ENCODE measurements around the gene MRPL21.
A peak's percentile ranks its signal among the peaks of the same experiment; 100 is the strongest.

The MRPL21 gene

DNA sequence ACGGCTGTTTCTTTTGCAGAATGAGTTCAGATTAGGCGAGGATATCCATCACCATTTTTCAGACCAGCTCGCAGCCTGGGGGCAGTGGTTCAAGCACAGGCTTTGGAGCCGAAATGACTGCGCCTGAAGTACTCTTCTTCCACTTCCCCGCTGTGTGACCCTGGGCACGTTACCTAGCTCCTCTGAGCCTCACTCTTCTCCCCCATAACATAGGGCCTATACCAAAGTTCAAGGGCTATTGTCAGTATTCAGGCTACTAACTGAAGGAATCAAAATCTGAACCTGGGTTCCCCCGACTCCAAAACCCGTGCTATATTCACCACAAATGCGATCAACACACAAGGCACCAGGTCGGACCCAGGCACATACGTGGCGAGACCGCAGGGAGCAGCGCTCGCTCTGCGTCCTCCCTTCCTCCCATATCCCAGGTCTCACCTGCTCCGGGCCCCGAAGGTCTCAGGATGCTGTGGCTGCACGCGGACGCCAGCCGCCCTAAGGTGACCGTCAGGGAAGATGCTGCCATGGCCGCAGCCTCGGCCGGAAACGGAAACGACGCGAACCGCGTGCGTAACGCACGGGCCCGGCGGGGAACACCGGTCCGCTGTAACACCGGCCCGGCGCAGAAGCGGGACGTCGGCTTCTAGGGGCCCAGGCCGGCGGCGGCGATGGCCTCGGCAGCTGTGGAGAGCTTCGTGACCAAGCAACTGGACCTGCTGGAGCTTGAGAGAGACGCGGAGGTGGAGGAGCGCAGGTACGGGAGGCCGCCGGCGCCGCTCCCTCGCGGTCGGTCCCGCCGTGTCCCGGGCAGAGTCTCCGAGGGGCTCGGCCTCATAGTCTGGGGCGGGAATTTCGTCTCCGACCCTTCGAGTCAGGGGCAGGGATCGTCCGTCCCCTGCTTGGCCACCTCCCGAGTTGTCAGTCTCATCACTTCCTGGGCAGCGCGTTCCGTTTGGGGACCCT lies at the start of gene MRPL21, which contains the start of gene IGHMBP2:
Gene MRPL21, minus strand, starts transcription at position 545 of the 960 bp plus-strand sequence. Its CDS starts 22 bp downstream, at position 523.
Gene IGHMBP2, plus strand, starts transcription at position 604 of the 960 bp plus-strand sequence. Its CDS starts 62 bp downstream, at position 666.
- DNase-seq, result peak; percentile 76

DNA sequence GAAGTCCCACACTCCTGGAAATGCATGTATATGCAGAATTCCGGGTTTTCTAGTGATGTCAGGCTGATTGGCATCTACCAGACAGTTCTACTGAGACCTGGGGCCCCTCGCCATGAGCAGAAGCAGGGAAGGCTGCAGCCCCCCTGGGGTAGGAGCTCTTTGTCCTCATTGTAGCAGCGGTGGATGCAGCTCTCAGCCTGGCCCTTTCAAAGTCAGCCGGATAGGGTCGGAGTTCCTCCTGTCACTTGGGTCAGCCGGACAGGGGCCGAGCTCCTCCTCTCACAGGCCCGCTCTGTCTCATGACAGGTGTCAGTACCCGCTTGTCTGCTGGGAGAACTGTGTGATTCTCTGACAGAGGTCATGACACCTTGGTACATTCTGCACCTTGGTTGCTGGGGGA lies 47.1 kb upstream of the MRPL21 start:
- DNase-seq, result no peak

DNA sequence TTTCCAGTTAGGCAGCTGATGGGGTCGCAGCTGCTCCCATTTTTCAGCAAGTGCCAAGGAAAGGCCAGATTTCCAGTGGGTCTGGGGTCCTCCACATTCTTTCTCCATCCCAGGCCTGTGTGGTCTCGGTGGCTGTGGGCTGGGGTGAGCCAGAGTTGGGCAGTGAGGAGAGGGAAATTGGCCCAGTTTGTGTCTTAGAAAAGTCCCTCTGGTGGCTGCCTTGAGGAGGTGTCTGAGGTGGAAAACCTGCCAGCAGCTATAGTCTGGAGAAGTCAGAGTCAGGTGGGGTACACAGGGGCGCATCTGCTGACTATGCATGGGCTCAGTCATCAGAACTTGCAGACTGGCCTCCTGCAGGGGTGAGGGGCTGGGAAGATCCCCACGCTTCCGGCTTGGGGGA lies 46.6 kb upstream of the MRPL21 start:
- no peak for DNase-seq

DNA sequence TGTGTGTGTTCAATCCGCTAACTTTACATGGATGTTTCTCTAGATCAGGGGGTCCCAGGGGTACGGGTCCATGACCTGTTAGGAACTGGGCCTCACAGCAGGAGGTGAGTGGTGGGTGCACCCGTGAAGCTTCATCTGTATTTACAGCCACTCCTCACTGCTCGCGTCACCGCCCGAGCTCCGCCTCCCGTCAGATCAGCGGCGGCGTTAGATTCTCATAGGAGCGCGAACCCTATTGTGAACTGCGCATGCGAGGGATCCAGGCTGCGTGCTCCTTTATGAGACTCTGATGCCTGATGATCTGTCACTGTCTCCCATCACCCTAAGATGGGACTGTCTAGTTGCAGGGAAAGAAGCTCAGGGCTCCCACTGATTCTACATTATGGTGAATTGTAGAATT lies 45.3 kb upstream of the MRPL21 start:
- no peak for DNase-seq

DNA sequence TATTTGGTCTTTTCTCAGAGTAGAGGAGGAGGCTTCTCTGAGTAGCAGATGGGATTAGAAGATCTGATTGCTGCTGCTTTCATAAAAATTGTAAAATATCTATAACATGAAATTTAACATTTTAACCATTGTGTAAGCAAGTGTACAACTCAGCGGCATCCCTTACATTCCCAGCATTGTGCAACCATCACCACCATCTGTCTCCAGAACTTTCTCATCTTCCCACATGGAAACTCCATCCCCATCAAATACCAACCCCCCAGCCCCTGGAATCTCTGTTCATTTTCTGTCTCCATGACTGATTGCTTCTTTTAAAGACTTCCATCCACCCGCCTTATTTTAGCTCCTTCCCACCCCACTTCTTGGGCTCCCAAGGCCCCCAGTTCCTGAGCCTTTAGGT lies 44.9 kb upstream of the MRPL21 start:
- DNase-seq, result peak; percentile 57

DNA sequence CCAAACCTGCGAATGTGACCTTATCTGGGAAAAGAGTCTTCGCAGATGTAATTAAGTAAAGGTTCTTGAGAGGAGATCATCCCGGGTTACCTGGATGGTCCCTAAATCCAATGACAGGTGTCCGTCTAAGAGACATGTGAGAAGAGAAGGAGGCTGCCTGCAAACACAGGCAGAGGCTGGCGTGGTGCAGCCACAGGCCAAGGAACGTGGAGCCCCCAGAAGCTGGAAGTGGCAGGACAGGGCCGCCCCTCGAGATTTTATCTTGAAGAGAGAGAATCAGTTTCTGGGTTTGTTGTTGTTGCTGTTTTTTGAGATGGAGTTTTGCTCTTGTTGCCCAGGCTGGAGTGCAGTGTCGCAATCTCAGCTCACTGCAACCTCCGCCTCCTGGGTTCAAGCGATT lies 43.5 kb upstream of the MRPL21 start:
- no peak for DNase-seq

DNA sequence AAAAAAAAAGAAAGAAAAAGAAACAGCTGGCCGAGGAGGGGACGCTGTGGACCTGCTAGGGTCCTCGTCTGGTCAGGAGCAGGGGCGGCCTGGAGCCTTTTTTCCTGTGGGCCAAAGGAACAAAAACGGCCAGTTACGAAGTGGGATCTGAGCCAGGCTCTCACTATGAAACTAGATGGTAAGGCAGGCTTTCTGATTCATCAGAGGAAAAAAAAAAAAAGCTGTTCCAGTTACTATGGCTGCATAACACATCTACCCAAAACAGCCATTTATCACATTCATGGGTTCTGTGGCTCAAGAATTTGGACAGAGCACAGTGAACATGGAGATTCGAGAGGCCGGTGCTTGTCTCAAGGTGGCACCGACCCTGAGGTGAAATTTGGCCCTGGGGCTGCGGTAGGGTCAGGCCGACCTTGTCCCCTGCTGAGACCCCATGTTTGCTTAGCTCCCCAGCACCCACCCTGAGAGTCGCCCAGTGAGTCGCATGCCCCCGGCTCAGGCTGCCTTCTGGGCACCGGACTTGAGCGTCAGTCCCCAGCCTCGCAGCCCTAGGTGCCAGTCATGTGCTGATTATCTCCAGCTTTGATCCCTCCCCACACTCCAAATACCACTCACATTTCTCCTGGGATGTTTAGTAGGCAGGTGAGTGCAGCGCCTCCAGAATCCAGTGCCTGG lies 42.9 kb upstream of the MRPL21 start:
- DNase-seq, result peak; percentile 80

DNA sequence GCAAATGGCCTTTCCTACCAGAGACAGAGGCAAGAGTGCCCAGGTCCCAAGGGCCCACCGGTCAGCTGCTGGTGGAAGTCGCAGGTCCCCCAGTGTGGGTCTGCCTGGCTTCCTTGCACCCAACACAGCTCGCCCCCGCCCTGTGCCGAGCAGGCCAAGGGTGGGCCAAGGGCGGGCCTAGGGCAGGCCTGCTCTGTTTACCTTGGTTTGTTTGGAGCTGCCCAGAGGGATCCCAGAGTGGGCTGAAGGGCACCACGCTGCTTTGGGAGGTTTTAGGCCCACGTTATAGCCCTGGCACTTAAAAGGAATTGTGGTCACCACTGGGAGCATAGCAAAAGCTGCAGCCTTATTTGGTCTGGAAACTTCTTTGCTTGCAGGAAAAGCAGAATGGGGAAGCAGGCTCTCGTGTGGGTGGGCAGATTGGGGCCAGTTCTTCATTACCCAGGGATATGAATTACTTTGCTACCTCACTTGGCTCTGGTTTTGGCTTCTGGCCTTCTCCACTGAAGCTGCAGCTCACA lies 39.2 kb upstream of the MRPL21 start:
- peak; percentile 10 for DNase-seq

DNA sequence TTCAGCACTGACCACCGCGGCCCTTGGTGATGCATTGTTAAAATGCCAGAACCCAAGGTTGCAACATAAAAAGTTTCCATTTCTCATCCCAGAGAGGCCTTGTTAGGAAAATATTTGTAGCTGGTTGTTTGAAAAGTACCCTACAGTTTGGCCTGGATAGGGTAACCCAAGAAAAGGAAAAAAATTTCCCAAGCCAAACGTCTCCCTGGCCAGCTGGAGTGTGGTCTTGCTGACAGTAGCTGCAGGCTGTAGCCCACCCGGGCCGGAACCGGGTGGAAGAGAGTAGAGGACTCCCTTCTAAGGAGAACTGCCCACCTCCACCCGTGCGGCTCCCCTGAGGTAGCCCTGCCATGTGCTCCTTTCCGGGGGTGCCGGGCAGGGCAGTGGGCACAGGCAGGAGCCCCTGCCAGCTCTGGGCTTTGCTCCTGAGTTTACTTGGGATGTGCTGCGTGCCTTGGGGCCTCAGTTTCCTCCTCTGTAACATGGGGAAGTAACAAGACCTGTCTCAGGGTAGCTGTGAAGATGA lies 38.5 kb upstream of the MRPL21 start:
- DNase-seq, result no peak

DNA sequence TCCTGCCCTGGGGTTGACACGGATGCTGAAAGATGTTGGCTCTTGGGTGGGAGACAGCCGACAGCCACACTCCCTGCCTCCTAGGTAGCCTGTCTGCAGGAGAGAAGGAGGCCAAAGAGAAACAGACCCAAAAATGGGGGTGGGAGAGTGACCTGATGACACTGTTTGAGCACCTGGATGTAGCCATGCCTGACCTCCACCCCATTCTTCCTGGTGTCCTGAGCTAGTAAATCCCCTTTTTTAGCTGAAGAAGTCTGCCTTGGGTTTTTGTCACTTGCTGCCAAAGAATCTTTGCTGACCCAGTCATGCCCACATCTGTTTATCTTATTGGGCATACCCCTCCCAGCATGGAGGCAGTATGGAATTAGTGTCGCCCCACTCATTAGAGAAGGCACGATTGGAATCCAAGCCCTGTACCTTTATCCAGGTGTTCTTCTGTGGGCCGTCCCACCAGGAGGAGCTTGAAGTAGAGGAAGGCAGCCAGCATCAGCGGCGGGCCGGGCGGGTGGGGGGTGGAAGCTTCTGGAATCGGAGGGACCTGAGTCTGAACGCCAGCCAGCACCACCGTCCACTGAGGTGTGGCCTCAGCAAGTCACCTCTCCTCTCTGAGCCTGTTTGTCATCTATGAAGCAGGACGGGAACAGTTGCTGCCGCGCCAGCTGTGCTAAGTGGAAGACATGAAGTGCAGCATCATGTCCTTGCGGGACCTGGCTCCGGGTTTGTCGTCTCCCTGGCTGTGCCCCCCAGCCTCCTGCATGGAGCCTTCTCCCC lies 37.9 kb upstream of the MRPL21 start:
- DNase-seq, result no peak

DNA sequence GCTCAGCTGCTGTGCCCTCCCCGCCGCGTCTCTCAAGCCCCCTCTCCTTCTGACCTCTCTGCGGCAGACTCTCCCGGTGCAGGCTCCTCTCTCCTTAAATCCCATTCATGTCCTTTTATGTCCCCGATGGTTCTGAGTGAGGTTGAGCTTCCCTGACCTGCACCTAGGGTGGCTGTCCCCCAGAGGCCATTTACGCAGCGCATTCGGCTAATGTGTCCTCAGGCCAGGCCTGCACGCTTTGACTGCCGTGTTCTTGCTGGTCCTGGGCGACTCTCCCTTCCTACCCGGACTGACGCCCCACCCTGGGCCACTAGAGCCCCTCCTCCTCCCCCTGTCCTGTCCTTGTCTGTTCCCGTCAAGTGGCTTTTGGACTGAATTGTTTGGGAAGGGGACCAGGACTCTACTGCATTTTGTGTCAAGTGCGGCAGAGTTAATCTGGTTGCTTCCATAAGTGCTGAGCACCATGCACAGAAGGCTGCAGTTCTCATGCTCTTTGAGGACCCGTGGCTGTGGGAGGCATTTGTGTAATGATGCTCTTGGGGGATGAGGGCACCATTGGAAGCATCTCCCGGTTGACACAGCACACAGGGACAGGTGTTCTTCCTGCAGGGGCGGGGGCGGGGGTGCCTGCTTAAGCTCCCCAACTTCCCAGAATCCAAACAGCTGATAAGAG lies 37.2 kb upstream of the MRPL21 start:
- no peak for DNase-seq

DNA sequence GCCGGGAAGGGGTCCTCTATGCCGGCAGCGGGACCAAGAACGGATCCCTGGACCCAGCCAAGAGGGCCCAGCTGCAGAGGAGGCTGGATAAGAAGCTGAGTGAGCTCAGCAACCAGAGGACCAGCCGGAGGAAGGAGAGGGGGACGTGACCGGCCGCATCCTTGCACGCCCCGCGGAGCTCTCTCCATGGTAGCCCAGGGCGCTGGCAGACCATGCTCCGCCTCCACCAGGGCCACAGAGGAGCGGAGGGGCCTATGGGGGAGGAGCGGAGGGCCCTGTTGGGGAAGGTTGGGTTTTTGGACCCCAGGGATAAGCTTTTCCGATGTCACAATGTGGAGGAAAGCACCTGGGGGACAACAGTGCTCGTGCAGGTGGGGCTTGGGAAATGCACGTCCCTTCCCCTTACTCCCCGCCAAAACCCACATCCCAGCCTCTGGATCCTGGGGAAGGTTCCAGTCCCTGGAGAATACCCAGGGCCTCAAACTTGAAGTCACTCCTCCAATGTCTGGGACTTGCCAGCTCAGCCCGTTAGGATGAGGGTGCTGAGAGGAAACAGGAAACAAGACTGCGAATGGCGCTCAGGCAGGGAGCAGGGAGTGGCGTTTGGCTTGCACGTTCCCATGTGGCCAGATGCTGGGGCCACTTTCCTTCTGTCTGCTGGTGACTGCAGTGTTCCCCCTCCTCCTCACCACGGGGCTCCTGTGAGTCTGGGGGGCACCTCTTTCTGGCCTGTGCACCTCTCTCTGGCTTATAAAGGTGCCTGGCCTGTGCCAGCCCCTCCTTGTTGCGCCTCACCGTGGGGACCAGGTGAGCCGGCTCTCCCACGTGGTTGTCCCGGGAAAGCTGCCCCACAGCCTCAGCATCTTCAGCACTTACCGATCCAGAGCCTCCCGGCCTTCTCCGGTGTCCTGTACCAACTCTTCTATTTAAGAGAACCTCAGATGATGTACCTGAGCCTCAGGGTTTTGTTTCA lies 36.2 kb upstream of the MRPL21 start:
- DNase-seq, result no peak

DNA sequence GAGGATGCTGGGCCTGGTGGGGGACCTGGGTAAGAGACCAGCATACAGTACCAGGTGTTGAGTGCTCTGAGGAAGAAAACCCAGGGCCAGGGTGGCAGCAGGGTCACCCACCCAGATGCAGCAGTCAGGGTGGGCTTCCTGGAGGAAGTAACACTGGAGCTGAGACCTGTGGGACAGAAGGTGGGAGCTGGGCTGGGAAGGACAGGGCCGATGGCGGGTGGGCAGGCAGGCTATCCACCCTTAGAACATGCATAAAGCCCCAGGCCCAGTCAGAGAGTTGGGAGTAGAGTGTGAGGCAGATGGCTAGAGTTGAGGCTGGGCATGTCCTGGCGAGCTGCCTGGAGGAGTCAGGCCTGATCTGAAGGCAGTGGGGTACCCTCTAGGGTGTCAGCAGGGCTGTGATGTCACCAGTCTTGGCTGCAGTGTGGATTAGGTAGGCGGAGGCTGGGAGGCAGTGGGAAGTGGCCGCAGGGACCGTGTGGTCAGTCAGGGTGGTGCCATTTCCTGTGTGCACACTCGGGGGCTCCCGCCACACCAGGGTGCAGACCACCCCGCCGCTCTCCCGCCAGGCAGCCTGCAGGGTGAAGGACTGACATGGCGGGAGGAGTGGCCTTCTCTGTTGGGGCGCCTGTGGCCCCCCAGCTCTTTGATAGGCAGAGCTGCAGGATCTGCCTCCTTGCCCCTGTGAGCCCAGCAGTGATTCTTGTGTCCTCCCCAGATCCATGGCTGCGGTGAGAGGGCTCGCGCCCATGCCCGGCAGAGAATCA lies 35.4 kb upstream of the MRPL21 start:
- no peak for DNase-seq

DNA sequence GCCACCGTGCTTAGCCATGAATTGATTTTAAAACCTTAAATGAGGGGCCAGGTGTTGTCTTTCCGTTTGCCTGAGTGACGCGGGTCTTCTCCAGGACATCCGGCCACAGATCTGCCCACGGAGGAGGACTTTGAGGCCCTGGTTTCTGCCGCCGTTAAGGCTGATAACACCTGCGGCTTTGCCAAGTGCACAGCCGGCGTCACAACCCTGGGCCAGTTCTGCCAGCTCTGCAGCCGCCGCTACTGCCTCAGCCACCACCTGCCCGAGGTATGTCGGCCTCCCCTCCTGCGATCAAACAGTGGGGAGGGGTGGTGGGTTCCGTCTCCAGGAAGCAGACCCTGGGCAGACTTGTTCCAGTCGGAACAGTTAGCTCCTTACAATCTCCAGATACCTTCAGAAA lies 34.5 kb upstream of the MRPL21 start:
- DNase-seq, result no peak

DNA sequence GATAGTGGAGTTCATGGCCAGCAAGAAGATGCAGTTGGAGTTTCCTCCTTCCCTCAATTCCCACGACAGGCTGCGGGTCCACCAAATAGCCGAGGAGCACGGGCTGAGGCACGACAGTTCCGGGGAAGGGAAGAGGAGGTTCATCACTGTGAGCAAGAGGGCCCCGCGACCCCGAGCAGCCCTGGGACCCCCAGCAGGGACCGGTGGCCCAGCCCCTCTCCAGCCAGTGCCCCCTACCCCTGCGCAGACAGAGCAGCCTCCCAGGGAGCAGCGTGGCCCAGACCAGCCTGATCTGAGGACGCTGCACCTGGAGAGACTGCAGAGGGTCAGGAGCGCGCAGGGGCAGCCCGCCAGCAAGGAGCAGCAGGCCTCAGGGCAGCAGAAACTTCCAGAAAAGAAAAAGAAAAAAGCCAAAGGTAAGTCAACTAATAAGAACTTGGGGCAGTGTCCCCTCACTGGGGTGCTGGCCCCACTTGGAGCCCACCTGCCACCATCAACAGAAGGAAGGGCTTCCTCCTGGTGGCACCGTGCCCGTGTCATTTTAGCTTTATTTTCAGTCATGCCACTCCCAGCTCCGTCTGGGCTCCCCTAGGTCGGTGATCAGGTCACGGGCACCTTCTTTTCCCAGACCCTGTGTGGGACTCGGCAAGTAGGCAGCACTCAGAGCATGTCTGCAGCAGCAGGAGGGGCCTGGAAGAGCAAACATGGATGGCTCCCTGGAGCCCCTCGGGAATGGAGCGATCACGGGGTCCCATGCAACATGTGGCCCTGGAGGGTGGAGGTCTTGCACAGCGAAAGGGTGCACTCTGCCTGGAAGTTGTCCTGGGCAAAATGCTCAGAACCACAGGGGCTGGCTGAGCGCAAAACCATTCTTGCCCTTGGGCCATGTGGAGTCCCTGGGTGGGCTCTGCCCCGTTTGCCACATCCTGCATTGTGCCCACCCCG lies 33.3 kb upstream of the MRPL21 start:
- DNase-seq, result no peak

DNA sequence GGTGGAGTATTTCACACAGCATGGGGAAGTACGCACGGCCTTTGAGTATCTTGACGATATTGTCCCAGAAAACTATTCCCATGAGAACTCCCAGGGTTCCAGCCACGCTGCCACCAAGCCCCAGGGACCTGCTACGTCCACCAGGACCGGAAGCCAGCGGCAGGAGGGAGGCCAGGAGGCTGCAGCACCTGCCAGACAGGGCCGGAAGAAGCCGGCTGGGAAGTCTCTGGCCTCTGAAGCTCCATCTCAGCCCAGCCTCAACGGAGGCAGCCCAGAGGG lies 32.7 kb upstream of the MRPL21 start:
- no peak for DNase-seq

DNA sequence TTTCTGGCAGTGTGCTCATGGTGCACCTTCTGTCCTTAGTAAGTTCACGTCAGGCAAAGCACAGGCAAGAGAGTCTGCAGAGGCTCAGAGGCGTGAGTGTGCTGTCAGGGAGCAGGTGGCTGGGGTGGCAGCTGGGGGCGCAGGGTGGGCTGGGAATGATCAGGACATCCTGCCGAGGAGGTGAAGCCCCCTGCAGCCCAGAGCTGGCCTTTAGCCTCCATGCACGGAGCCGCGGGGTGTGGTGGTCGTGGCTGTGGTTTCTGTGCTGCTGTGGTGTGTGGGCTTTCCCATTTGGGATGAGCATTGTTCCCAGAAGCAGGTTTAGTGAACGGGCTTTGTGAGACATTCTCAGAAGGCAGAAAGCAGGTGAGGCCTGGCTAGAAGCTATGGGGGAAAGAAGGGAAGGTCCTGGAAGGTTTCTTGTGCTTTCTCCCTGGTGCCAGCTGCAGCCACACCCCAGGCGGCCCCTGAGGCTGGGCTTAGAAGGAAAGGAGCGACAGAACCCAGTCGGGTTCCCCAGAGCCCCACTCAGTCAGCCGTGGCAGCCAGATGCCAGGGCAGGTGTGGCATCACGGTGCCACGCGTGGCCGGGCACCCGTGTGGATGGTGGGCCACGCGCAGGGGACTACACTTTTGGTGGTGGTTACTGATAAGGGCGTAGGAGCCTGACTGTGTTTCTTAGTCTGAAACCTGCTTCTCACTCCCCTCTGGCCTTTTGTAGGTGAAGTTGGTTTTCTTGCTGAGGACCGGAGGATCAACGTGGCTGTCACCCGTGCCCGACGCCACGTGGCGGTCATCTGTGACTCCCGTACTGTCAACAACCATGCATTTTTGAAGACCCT lies 32.1 kb upstream of the MRPL21 start:
- no peak for DNase-seq

DNA sequence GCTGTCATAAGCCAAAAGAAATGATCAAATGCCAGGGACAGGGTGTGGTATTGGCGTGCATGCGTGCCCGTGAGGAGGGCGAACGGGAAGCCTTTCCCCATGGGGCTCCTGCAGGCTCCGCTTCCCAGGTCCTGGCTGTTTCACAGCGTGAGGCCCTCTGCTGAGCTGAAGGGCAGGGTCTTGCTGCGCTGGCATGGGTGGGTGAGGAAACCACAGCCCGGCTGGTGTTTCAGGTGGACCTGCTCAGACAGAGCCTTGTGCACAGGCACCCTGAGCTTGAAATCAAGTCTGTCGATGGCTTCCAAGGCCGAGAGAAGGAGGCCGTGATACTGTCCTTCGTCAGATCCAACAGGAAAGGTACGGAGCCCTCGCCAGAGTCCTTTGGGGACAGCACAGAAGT lies 31.4 kb upstream of the MRPL21 start:
- no peak for DNase-seq

Data from fibroblast of upper back skin (primary cell).